VCaP (cell line): Measurements from ENCODE around the gene COL18A1.

Experiments used
- H3K27ac ChIP-seq: fragments of 450-650 bp; 2 replicates; pipeline ENCODE4 v1.5.1; 2017
- TF ChIP-seq, protein P1 (sequence below): fragments of 450-650 bp; conservative IDR thresholded peaks from 2 replicates; pipeline ENCODE4 v1.5.1; 2017; ENCODE audit warnings: mild to moderate bottlenecking, moderate library complexity

COL18A1 gene

DNA sequence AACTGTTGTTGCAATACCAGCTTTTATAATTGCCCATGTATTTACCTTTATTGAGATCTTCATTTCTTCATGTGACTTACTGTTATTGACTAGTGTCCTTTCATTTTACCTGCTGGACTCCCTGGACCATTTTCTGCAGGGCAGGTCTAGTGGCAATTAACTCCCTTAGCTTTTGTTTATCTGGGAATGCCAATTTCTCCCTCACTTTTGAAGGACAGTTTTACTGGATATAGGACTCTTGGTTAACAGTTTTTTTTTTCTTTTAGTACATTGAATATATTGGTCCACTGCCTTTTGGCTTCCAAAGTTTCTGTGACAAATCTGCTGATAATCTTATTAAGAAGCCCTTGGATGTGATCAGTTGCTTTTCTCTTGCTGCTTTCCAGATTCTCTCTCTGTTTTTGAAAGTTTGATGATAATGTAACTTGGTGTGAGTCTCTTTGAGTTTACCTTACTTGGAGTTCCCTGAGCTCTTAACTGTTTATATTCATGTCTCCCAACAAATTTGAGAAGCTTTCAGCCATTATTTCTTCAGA, 56.9 kb downstream of the COL18A1 start:
- TF ChIP-seq, protein P1, sequence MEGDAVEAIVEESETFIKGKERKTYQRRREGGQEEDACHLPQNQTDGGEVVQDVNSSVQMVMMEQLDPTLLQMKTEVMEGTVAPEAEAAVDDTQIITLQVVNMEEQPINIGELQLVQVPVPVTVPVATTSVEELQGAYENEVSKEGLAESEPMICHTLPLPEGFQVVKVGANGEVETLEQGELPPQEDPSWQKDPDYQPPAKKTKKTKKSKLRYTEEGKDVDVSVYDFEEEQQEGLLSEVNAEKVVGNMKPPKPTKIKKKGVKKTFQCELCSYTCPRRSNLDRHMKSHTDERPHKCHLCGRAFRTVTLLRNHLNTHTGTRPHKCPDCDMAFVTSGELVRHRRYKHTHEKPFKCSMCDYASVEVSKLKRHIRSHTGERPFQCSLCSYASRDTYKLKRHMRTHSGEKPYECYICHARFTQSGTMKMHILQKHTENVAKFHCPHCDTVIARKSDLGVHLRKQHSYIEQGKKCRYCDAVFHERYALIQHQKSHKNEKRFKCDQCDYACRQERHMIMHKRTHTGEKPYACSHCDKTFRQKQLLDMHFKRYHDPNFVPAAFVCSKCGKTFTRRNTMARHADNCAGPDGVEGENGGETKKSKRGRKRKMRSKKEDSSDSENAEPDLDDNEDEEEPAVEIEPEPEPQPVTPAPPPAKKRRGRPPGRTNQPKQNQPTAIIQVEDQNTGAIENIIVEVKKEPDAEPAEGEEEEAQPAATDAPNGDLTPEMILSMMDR = no peak

DNA sequence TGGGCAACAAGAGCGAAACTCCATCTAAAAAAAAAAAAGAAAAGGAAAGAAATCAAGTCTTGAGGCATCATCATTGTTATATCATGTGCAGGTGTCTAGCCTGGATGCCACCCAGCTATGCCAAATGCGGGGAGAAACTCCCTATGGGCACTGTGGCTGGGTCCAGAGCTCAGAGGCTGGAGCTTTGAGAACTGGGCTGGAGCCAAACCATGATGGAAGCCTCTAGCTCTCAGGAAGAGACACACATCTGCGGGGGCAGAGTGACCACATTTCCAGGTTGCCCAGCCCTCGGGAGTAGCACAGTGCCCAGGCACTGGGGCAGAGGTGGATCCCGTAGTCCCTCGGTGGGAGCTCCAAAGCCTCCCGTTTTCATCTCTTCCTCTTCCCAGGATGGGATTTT, 58.9 kb downstream of the COL18A1 start:
- TF ChIP-seq, protein P1 = no peak
- H3K27ac ChIP-seq = no peak overlapping the region

More for the DNA sequence above, 56.9 kb downstream of the COL18A1 start:
- no peak overlapping the region for H3K27ac ChIP-seq

GRCh38 chr21:45464309-45464708, 59.3 kb downstream of the COL18A1 start:
- no peak overlapping the region for H3K27ac ChIP-seq
- TF ChIP-seq, protein P1 = no peak

- TF ChIP-seq, protein P1 = no peak
- no peak overlapping the region for H3K27ac ChIP-seq
Measured at GRCh38 chr21:45465105-45465504, 60.1 kb downstream of the COL18A1 start.

GRCh38 chr21:45465611-45466329, 60.8 kb downstream of the COL18A1 start:
- H3K27ac ChIP-seq = no peak overlapping the region
- TF ChIP-seq, protein P1 = no peak

- H3K27ac ChIP-seq = no peak overlapping the region
- TF ChIP-seq, protein P1 = no peak
Measured at GRCh38 chr21:45466330-45467220, 61.6 kb downstream of the COL18A1 start.

DNA sequence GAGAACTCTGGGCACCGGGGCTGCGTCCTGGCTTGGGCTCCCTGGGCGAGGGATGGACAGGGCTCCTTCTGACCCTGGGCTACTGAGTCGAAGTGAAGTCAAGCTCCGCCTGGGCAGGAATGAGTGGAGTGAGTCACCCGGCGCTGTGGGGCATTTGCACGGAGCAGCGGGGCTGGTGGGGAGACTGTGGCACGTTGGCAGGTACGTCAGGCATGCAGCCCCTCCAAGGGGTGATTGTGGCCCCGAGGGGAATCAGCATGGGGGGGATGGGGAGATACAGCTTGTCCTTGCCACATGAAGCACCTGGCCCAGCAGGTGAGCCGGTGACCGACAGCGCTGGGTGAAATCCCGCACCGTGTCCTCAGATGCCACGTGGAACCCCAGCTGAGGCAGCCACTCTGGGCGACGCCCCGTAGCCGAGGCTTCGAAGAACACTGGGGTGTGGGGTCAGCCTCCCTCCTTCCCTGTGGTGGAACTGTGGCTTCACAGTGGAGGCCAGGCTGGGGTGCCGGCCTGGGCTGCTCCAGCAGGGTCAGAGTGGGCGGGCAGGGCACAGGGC, 62.3 kb downstream of the COL18A1 start:
- TF ChIP-seq, protein P1 = no peak
- H3K27ac ChIP-seq = no peak overlapping the region
